ENCODE results near the gene NANP. TPM values are rescaled to one million over a fixed set of nuclear protein-coding genes. Genes with fewer than 3 reads are reported as not detected.
A peak's percentile ranks its signal among the peaks of the same experiment; 100 is the strongest.
"Not testable (repeated sequence)": the region's sequence is repeated elsewhere in the genome, so short reads cannot be mapped to it uniquely, and the experiment has no call there.

The NANP gene
- total RNA-seq, 1 donor from 2014 or later = 2.8 TPM

DNA sequence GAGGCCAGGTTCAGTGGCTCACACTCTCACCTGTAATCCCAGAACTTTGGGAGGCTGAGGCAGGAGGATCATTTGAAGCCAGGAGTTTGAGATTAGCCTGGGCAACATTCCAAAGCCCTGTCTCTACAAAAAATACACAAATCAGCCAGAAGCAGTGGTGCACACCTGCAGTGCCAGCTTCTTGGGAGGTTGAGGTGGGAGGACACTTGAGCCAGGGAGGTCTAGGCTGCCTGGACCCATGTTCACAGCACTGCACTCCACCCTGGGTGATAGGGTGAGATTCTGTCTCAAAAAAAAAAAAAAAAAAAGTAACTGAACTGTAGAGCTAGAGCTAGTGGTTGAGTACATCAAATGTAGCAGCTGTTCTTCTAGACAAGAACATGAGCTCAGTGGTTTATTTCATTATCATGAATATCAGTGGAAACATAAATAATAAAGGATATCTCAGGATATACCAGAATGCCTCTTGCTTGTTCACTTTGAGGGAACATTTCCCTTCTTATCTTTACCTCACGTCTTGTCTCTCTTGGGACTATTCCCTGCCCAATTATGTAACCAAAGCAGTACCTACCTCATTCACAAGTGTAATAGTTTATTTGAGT lies 17.6 kb downstream of the NANP start:
- DNase-seq (ENCODE audit: low spot score) = no peak

DNA sequence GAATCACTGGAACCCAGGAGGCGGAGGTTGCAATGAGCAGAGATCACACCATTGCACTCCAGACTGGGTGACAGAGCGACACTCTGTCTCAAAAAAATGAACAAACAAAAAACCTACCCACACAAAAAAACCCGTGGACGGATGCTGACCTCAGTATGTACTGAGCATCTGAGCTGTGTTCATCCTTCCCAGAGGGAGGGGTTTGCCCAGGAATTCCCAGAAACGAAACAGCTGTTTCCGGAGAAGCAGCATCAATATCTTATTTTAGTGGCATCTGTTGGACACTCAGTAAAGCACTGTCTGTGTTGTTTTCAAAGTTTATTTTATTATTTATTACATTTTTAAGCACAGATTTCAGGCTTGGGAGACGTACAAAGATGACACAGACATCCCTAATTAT lies 18.7 kb downstream of the NANP start:
- no peak for DNase-seq (ENCODE audit: low spot score)

DNA sequence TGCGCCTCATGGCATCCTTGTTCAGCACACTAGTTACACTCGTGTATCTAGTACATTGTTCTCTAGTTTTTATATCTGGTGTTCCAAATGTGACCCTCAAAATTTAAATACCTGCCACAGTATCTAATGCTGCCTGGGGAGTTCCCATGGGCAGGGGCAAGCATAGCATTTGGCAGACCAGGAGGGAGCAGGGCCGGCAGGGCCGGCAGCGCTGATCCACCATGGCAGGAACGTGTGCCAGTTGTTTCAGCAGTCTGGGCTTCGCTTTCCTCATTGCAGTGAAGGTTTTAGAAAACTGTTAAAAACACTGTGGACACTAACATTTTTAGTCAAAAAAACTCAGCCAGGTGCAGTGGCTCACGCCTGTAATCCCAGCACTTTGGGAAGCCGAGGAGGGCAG lies 19.2 kb downstream of the NANP start:
- no peak for DNase-seq (ENCODE audit: low spot score)

DNA sequence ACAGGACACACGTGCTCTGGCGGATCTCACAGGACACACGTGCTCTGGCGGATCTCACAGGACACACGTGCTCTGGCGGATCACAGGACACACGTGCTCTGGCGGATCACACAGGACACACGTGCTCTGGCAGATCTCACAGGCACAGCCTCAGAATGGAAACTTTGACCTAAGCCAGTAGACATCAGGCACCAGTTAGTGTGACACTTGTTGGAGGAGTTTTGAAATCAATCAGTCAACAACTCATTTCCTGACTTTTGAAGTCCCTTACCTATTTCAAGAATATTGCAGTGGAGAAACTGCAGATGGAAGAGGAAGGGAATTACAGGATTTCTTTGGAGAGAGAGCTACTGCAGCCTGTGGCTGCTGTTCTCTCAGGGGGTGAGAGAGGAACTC lies 20.9 kb downstream of the NANP start:
- not testable (repeated sequence) for DNase-seq (ENCODE audit: low spot score)

DNA sequence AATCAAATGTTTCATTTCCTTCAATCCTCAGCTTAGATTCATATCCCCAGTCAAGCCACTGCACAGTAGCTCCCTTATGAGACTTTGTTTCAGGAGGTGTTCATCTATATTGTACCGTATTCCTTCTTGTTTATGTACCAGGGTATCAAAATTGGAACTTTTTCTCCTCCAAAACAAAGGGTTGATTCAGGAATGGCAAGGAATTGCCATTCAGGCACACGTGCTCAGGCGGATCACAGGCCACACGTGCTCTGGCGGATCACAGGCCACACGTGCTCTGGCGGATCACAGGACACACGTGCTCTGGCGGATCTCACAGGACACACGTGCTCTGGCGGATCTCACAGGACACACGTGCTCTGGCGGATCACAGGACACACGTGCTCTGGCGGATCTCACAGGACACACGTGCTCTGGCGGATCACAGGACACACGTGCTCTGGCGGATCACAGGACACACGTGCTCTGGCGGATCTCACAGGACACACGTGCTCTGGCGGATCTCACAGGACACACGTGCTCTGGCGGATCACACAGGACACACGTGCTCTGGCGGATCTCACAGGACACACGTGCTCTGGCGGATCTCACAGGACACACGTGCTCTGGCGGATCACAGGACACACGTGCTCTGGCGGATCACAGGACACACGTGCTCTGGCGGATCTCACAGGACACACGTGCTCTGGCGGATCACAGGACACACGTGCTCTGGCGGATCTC lies 21.5 kb downstream of the NANP start:
- not testable (repeated sequence) for DNase-seq (ENCODE audit: low spot score)

DNA sequence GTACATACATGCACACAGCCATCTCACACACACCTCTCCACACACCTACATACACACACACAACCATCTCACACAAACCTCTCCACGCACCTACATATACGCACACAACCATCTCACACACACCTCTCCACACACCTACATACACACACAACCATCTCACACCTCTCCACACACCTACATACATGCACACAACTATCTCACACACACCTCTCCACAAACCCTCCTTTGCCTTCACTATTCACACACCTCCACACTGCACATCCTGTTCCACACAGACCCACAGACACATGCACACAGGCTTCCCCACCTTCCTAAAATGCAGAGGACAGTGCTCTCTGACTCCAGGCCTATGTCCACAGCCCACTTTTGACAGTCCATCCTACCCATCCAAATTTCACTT lies 22.2 kb downstream of the NANP start:
- DNase-seq (ENCODE audit: low spot score) = no peak

DNA sequence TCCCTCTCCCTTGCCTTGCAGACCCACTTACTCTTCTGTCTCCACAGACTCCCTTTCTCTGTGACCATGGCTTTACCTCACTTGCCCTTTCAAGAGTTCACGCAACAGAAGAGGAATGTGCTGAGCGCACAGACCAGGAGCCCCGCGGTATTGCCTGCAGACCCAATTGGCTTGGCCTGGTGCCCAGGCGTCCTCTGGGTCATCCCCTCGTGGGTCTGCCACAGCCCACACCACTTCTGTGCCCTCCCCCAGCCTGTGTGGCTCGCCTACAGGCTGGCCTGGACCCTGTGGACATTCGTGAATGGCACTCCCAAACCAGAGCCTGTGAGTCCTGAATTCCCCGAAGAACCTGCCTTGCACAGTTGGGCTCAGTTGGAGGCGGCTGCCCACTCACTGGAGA lies 23.2 kb downstream of the NANP start:
- no peak for DNase-seq (ENCODE audit: low spot score)

DNA sequence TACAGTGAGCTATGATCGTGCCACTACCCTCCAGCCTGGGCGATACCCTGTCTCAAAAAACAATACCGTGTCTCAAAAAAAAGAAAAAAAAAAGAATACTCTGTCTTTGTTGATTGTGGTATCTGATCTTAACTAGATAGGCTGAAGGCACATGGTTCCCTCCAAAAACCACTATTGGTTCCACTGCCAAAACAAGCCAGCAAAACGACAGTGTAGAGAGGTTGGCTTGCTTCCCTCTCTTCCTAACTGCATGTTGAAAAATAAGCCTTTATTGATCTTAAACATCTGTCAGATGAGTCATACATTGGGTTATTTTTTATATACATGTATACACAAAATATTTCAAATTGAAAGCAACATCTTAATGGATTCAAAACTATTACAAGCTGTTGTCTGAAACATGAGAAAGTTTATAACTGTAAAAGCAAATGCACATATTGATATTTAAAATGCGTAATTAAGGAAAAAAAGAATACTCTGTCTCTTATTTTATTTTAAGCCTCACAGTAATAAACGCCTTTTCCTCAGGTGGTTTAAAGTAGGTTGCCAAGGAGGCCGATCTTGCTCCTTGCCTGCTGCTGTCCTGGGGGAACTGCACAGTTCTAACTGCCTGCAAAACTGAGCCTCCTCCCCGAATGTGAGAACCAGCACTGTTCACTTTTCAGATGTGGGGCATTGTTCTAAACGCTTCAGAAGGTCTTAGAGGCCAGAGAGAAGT lies 31.5 kb downstream of the NANP start:
- DNase-seq (ENCODE audit: low spot score) = no peak

DNA sequence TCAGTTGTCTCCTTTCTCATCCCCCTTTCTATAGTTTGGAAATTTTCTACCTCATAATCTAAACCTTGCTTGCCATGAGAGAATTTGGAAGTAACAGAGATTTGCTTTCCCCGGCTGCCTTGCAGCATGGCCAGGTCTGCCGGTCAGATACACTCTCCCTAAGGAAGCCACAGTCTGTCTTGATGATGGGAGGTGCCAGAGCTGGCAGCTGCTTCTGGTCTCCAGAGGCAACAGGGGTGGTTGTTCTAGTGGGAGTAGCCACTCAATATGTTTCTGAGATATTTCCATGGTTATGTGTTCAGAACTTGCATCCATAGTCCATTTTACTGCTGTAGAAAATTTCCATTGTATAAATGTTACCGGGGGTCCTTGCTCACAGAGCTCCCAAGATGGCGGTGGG lies 33.0 kb downstream of the NANP start:
- not testable (repeated sequence) for DNase-seq (ENCODE audit: low spot score)

DNA sequence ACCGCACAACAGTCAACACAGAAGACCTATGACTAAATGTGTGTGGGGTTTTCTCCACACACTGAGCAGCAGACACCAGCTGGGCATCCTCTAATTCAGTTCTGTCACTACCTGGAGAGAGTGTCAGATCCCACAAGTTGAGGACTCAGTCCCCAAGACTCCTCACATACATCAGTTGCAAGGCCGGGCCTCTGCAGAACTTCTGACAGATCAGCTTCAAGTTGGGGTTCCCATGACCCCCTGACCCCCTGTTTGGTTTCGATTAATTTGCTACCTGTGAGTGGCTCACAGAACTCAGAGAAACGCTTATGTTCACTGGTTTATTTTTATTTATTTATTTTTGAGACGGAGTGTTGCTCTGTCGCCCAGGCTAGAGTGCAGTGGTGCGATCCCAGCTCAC lies 35.3 kb downstream of the NANP start:
- no peak for DNase-seq (ENCODE audit: low spot score)

DNA sequence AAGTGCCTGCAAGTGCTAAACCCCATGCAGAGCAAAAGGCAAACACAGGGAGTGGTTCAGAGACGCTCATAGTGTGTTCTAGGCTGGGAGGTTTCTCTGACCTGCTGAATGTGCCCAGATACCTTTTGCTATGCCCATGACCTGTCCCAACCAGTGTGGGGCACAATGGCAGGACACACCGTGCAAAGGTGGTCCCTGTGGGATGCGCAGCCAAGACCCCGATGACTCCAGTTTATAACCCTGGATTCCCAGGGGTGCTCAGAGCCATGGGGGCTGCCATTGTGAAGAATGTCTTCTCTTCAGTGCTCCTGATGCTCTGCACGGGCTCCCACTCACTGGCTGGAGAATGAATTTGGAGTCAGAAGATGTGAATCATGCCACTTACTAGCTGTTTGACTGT lies 36.3 kb downstream of the NANP start:
- no peak for DNase-seq (ENCODE audit: low spot score)

DNA sequence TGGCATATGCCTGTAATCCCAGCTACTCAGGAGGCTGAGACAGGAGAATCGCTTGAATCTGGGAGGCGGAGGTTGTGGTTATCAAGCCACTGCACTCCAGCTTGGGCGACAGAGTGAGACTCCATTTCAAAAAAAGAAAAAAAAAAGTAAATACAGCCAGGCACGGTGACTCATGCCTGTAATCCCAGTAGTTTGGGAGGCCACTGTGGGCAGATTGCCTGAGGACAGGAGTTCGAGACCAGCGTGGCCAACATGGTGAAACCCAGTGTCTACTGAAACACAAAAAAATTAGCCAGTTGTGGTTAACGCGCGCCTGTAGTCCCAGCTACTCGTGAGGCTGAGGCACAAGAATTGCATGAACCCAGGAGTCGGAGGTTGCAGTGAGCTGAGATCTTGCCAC lies 36.9 kb downstream of the NANP start:
- DNase-seq (ENCODE audit: low spot score) = no peak

DNA sequence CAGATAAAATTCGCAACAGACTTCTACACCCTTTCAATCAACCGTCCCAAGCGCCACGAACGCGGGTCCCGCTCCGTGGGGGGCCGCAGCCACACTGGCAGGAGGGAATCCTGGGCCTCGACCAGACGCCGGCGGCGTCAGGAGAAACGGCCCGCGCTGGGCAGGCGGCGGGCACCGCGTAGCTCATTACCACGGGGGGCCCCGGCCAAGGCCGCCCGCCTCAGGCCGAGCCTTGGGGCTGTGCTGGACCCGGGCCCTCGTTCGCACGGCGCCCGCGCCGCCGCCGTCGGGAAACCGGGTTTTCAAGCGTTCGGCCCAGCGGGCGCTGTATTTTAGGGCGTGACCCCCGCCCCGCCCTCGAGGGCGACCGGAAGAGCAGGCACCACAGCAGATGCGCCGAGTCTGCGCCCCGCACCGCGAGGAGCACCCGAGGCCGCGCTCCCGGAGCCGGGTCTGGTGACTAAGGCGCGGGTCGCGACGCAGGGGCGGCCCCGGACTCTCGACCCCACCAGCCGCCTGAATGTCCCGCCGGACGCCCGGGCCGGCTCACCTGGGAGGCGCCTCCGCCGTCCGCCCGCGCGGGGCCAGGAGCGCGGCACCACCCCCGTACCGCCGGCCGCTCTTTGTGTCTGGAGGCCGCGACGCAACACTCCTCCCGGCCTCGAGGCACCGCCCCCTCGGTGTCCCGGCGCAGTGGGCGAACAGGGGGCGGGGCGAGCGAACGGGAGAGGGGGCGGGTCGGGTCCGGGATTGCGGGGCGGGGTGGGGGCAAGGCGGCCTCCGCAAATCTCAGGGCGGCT lies 38.7 kb downstream of the NANP start, which contains the start of gene NINL:
Gene NINL, minus strand, starts transcription at position 627 of the 800 bp plus-strand sequence. CDS start 58,944 bp downstream, outside the sequence.
- DNase-seq (ENCODE audit: low spot score) = peak; percentile 31

DNA sequence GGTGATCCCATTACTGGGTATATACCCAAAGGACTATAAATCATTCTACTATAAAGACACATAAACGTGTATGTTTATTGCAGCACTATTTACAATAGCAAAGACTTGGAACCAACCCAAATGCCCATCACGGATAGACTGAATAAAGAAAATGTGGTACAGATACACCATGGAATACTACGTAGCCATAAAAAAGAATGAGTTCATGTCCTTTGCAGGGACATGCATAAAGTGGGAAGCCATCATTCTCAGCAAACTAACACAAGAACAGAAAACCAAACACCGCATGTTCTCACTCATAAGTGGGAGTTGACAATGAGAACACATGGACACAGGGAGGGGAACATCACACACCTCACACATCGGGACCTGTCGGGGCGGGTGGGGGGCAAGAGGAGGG lies 40.2 kb downstream of the NANP start:
- DNase-seq (ENCODE audit: low spot score) = not testable (repeated sequence)

DNA sequence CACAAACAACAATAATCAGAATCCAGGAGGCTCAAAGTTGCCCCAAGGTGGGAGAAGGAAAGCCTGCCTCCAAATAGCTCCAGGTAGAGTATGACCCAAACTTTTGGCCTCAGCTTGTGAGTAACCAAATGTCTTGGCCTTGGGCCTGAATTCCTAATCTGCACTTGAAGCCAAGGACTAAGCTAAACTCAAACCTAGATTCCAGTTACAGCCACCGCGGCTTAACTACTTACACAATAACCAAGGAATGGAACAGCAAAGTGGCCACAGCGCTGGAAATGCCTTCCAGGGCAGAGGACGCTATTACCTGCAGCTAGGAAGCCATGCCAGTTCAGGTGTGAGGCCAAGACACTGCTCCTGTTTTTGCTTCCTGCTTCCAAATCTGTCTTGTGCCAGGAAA lies 43.1 kb downstream of the NANP start:
- DNase-seq (ENCODE audit: low spot score) = no peak

DNA sequence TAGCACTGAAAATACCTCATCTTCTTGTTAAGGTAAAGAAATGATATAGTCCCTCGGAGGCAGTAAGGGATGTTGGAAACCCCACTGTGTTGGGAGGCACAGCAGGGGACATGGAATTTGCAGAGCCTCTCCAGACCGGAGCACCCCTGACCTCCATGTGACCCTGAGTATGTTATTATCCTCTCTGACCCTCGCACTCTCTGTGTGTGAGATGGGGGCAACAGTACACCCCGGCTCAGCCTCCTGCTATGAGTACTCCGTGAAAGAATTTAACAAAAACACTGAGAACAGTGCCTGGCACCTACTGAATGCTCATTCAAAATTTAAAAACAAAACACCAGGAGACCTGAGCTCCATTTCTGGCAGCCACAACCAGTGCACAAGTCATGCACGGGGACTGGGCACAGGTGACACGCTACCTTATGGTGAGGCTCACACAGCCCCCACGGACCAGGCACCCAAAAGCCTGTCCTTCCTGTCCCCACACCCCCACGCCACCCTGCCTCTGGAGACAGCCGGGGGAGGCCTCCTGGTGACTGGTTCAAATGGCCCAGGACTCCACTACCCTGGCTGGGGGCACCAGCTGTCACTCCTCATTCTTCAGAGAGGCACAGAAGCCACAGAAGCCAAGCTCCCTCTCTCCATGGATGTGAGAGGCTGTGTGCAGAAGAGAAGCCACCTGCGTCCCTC lies 44.6 kb downstream of the NANP start:
- no peak for DNase-seq (ENCODE audit: low spot score)

DNA sequence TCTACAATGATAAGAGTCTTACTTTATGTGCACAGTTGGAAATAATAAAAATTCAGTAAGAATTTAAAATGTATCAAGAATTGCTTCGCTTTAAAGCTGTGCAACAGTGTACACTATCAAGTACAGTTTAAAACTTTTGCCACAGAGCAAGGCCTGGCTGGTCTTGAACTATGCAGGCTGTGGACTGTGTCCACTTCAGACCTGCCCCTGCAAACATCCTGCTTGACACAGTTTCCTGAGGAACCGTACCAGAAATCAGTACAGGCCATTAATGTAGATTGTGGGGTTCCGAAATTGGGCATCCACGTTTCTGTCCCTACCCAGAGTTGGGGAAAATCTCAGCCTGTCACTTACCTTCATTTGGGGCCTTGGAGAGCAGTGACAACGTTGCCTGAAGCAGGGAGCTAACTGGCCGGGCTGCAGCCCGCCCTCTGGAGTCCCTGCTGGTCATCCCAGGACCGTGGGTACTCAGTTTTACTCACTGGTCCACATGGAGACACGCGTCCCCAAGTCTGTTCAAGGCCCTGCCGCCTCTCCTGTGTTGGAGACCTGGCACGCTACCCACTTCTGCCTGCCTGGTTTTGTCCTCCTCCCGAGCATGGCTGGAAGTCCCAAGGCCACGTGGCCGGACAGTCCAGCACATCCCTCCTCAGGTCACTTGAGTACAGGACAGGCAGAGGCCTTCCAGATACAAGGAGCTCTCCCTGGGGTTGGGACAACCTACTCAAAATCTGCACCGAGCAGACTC lies 46.9 kb downstream of the NANP start:
- DNase-seq (ENCODE audit: low spot score) = no peak

DNA sequence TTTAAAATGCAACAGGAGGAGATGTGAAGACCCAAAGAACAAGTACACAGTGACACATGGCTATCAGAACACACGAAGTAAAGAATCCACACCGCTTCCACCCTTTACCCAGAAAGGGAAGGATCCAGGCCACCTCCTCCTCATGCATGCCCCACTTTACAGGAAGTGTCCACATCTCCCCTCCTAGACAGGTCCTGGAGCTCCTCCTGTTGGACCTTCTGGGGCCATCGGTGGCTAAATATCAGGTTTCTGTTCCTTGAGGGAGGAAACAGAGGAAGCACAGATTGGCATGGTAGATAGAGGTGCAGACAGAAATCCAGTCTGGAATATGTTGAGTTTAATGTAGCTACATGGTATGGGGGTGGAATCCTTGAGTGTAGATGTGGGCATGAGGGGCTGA lies 49.4 kb downstream of the NANP start:
- DNase-seq (ENCODE audit: low spot score) = no peak

DNA sequence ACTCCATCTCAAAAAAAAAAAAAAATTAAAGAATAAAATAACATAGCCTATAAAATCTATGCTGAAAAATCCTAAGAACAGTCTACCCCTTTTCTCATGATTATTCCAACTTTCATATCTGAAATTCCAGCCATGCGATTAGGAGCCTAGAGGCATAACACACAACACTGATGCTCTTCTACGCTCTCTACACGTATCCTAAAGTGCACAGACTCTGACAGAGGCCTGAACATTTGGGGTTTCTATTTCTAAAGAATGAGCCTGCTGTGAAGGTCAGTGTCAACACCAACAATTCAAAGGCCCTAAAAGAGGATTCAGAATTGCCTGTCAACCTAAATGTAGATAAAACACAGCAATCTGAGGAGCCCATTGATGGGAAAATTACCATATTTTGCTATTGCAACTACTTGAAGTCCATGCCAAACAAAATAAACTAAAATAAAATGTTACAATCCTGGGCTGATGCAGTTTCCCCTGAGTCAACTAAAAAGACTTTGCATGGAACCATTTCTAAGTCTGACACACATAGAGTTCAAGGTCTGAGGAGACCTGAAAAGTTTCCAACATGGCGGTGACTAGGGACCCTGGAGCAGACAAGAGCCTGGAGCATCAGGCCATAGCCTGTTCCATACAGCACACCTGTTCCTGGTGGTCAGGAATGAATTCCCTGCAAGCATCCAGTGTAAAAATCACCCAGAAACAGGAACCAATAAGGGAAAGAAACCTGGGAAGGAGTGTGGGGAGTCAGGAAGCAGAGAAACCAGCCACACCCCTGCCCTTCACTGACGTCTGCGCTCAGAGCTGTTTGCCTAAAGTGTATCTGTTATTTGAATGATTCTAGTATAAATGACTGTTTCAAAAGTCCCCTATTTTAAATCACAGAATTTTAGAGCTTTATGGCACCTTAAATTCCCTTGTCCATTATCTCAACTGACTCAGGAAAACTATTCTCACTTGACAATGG lies 50.2 kb downstream of the NANP start:
- DNase-seq (ENCODE audit: low spot score) = no peak

DNA sequence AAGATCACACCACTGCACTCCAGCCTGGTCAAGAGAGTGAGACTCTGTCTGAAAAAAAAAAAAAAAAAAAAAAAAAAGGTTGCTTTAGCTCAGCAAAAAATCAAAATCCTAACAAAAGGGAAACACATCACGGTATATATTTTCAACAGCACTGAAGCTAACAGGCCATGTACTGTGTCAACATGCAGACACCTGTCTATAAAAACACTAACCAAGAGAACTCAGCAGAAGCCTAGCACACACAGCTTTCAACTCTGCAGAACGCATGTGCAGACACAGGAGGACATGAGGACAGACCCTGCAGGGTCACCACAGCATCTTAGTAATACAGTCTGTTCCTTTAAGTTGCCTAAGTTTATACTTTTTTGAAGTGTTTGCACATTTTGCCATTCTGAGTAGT lies 52.0 kb downstream of the NANP start:
- no peak for DNase-seq (ENCODE audit: low spot score)

All from mucosa of gallbladder (tissue), 1 donor.